H1 (cell line): ENCODE measurements around the gene KTN1. TPM values are rescaled to one million over a fixed set of nuclear protein-coding genes. Genes with fewer than 3 reads are reported as not detected.

ENCODE experiments used
- CTCF ChIA-PET: fragments of 300-600 bp; sonication (Branson Sonifier 250); formaldehyde crosslinking; loops from one replicate; lab custom pipeline; 2021; ENCODE audit not compliant: partially characterized antibody; lab: Charles Lee
- POLR2A ChIA-PET: fragments of 300-600 bp; sonication (Branson Sonifier 250); formaldehyde crosslinking; loops from one replicate; lab custom pipeline; 2021; ENCODE audit warnings: inconsistent platforms; ENCODE audit not compliant: partially characterized antibody; lab: Charles Lee
- DNase-seq, 2 experiments: peaks; one replicate each; pipeline versions ENCODE4 v3.0.0 to v3.0.0-alpha.2; 2010 to 2022; ENCODE audit warnings: low spot score in 2 of 2, low read depth in 1 of 2, mixed read lengths in 1 of 2
- FAIRE-seq: peaks from 2 replicates; lab custom pipeline; 2011; peaks lifted over from hg19 to GRCh38; lab: Jason Lieb, UNC
- H2AFZ ChIP-seq: 2 replicates; pipeline ENCODE4 v1.8.1; 2012; ENCODE audit warnings: low read length, inconsistent platforms
- H2AK5ac ChIP-seq: 2 replicates; pipeline ENCODE4 v1.6.1; 2013; ENCODE audit warnings: low read depth, low read length
- H2BK120ac ChIP-seq: replicated peaks from 2 replicates; pipeline ENCODE3; 2013; ENCODE audit warnings: low read depth, low read length, inconsistent platforms
- H2BK12ac ChIP-seq: 2 replicates; pipeline ENCODE4 v1.6.1; 2013; ENCODE audit warnings: low read depth, low read length
- H2BK15ac ChIP-seq: 2 replicates; pipeline ENCODE4 v1.6.1; 2013; ENCODE audit warnings: low read length
- H2BK20ac ChIP-seq: 2 replicates; pipeline ENCODE4 v1.6.1; 2013; ENCODE audit warnings: low read length
- H2BK5ac ChIP-seq: 2 replicates; pipeline ENCODE4 v1.6.1; 2013; ENCODE audit warnings: low read depth, low read length
- H3K14ac ChIP-seq: 2 replicates; pipeline ENCODE4 v1.6.1; 2013; ENCODE audit warnings: inconsistent platforms; ENCODE audit not compliant: insufficient read length
- H3K18ac ChIP-seq: 2 replicates; pipeline ENCODE4 v1.6.1; 2013; ENCODE audit warnings: low read length; ENCODE audit errors: extremely low read depth
- H3K23ac ChIP-seq: 2 replicates; pipeline ENCODE4 v1.6.1; 2013; ENCODE audit warnings: inconsistent platforms; ENCODE audit not compliant: insufficient read length
- H3K23me2 ChIP-seq: 2 replicates; pipeline ENCODE4 v1.6.1; 2013; ENCODE audit warnings: low read depth, low read length
- H3K27ac ChIP-seq: 2 replicates; pipeline ENCODE4 v1.6.1; 2011; ENCODE audit warnings: low read depth, low read length, inconsistent platforms
- H3K27me3 ChIP-seq, 4 experiments: replicated peaks in 1 of 4; 1 replicate in 1 of 4; 2 replicates in 3 of 4; pipeline versions ENCODE4 v1.6.1 to v1.8.1; 2011 to 2013; ENCODE audit warnings: low read length in 3 of 4, mild to moderate bottlenecking in 3 of 4, inconsistent platforms in 2 of 4, mixed read lengths in 2 of 4, moderate library complexity in 1 of 4; ENCODE audit not compliant: control insufficient read depth in 3 of 4, insufficient read depth in 3 of 4; ENCODE audit errors: extremely low read depth in 1 of 4
- H3K36me3 ChIP-seq, 4 experiments: 2 replicates each; pipeline versions ENCODE4 v1.6.1 to v1.8.1; 2011 to 2013; ENCODE audit warnings: mild to moderate bottlenecking in 4 of 4, low read length in 3 of 4, moderate library complexity in 2 of 4, control low read depth in 1 of 4, inconsistent platforms in 1 of 4; ENCODE audit not compliant: insufficient read depth in 4 of 4, control insufficient read depth in 2 of 4
- H3K4ac ChIP-seq: replicated peaks from 2 replicates; pipeline ENCODE3; 2013; ENCODE audit warnings: low read length, low read depth, mixed read lengths, inconsistent platforms; ENCODE audit not compliant: insufficient read length
- H3K4me1 ChIP-seq, 4 experiments: replicated peaks in 1 of 4; 1 replicate in 1 of 4; 2 replicates in 3 of 4; pipeline versions ENCODE4 v1.6.1 to v1.8.1; 2011 to 2013; ENCODE audit warnings: low read length in 3 of 4, inconsistent platforms in 2 of 4, mixed read lengths in 1 of 4; ENCODE audit not compliant: insufficient read depth in 4 of 4, control insufficient read depth in 3 of 4
- H3K4me2 ChIP-seq, 2 experiments: 2 replicates each; pipeline versions ENCODE4 v1.6.1 to v1.8.1; 2011 to 2013; ENCODE audit warnings: low read depth in 2 of 2, low read length in 2 of 2, control low read depth in 1 of 2, inconsistent platforms in 1 of 2, mild to moderate bottlenecking in 1 of 2; ENCODE audit not compliant: insufficient read depth in 1 of 2
- H3K4me3 ChIP-seq, 4 experiments: fragments of 200-600, 300-600 bp in 1 of 4; sonication (generic), shearing (Covaris generic), sonication (Bioruptor Twin) in 1 of 4; 2 replicates each; pipeline versions ENCODE4 v1.5.1 to v1.8.1; 2011 to 2016; ENCODE audit warnings: low read length in 4 of 4, low read depth in 3 of 4, control low read depth in 2 of 4, inconsistent platforms in 2 of 4, mild to moderate bottlenecking in 2 of 4, mixed read lengths in 1 of 4, moderate library complexity in 1 of 4; ENCODE audit not compliant: insufficient read depth in 2 of 4; ENCODE audit errors: extremely low read depth in 1 of 4
- H3K56ac ChIP-seq: replicated peaks from 2 replicates; pipeline ENCODE3; 2013; ENCODE audit warnings: low read depth, mild to moderate bottlenecking, mixed read lengths, low read length, inconsistent platforms; ENCODE audit not compliant: insufficient read length
- H3K79me1 ChIP-seq: 2 replicates; pipeline ENCODE4 v1.6.1; 2013; ENCODE audit warnings: low read depth, low read length, control low read depth
- H3K79me2 ChIP-seq, 2 experiments: 2 replicates each; pipeline versions ENCODE4 v1.6.1 to v1.8.1; 2012 to 2013; ENCODE audit warnings: low read length in 2 of 2, mild to moderate bottlenecking in 2 of 2, inconsistent platforms in 1 of 2; ENCODE audit not compliant: insufficient read depth in 2 of 2, control insufficient read depth in 1 of 2
- H3K9ac ChIP-seq, 4 experiments: replicated peaks in 1 of 4; 1 replicate in 1 of 4; 2 replicates in 3 of 4; pipeline versions ENCODE4 v1.6.1 to v1.8.1; 2011 to 2013; ENCODE audit warnings: low read depth in 3 of 4, low read length in 3 of 4, control low read depth in 2 of 4, mild to moderate bottlenecking in 2 of 4, moderate library complexity in 2 of 4, inconsistent platforms in 1 of 4; ENCODE audit errors: extremely low read depth in 1 of 4
- H3K9me3 ChIP-seq, 2 experiments: 2 replicates each; pipeline versions ENCODE4 v1.6.1 to v1.8.1; 2012 to 2013; ENCODE audit warnings: mild to moderate bottlenecking in 2 of 2, moderate library complexity in 2 of 2, control low read depth in 1 of 2, inconsistent platforms in 1 of 2, low read depth in 1 of 2, low read length in 1 of 2, mixed read lengths in 1 of 2; ENCODE audit not compliant: insufficient read depth in 2 of 2
- H4K20me1 ChIP-seq, 2 experiments: replicated peaks in 1 of 2; 2 replicates each; pipeline versions ENCODE3 to v1.8.1; 2011 to 2013; ENCODE audit warnings: inconsistent platforms in 2 of 2, low read length in 2 of 2, mild to moderate bottlenecking in 1 of 2; ENCODE audit not compliant: insufficient read depth in 2 of 2, control insufficient read depth in 1 of 2
- H4K5ac ChIP-seq: 2 replicates; pipeline ENCODE4 v1.6.1; 2013; ENCODE audit warnings: low read length, low read depth, mixed read lengths, inconsistent platforms; ENCODE audit not compliant: insufficient read length
- H4K8ac ChIP-seq: 2 replicates; pipeline ENCODE4 v1.8.0; 2013; ENCODE audit warnings: mild to moderate bottlenecking, moderate library complexity, low read length, inconsistent platforms; ENCODE audit not compliant: insufficient read depth; ENCODE audit errors: extremely low read depth
- H4K91ac ChIP-seq: replicated peaks from 2 replicates; pipeline ENCODE3; 2013; ENCODE audit warnings: low read length, mixed read lengths, inconsistent platforms; ENCODE audit not compliant: insufficient read length
- EZH2 ChIP-seq: fragments of 200-600 bp; sonication (generic); IDR thresholded peaks from 2 replicates; pipeline ENCODE4 v1.7.1; 2012; ENCODE audit warnings: low read depth, mild to moderate bottlenecking, moderate library complexity, low read length, inconsistent platforms; ENCODE audit not compliant: severe bottlenecking
- JUND ChIP-seq: IDR thresholded peaks from 2 replicates; pipeline ENCODE4 v1.6.1; 2011; ENCODE audit warnings: mild to moderate bottlenecking, improper control_type of control experiment, low read length
- ZNF274 ChIP-seq: IDR thresholded peaks from 2 replicates; pipeline ENCODE4 v1.7.0; 2012; ENCODE audit warnings: low read length, borderline replicate concordance; ENCODE audit errors: extremely low read depth
- WGBS, 2 experiments: shearing (Covaris generic) in 1 of 2; methylation state at CpG; one replicate each; pipeline versions ENCODE4 v1.1.6 to v1.1.7; 2013 to 2015; ENCODE audit warnings: low lambda C conversion rate in 2 of 2, mixed read lengths in 2 of 2, inconsistent platforms in 1 of 2, low coverage in 1 of 2, missing lambda C conversion rate in 1 of 2; ENCODE audit not compliant: insufficient replicate concordance in 2 of 2, insufficient coverage in 1 of 2, insufficient read length in 1 of 2; ENCODE audit errors: extremely low coverage in 1 of 2, missing lambda C conversion rate in 1 of 2; 5-methylcytosine and 5-hydroxymethylcytosine counted together
- polyA plus RNA-seq, 7 experiments: library from polyadenylated mRNA; depleted of rRNA in 3 of 7; stranded (reverse) in 5 of 7; unstranded in 2 of 7; fragments of >200 nt in 5 of 7; fragments of 200-250 nt in 2 of 7; gene quantifications; 1 replicate in 5 of 7; 2 replicates in 1 of 7; 4 replicates in 1 of 7; pipeline versions ENCODE4 v1.2.1 to v1.2.3, GENCODE V29; 2011 to 2013; ENCODE audit warnings: missing spikeins in 2 of 7, mixed read lengths in 2 of 7
- total RNA-seq: library from RNA; stranded (reverse); fragmentation: NEBNext Ultra II Directional; extraction: Animal tissue kit (Norgen Biotek cat#: 25700); gene quantifications from 2 replicates; pipeline ENCODE4 v1.2.1, GENCODE V29; 2021

Gene KTN1
- total and polyA plus RNA-seq, 2 of the 8 experiments (the other 6 are each of a cell fraction or from before 2014, with no cell fraction given), result 15.4 to 151 TPM

GRCh38 chr14:55605793-55606192 is 25.8 kb downstream of the KTN1 start:
- no peak overlapping the region for H2BK5ac ChIP-seq
- no peak overlapping the region for H2BK120ac ChIP-seq
- CTCF ChIA-PET, result interaction anchor here (2.4 kb wide), 1 partner anchor 10 kb away, joined by 7 read pairs; no protein-coding TSS in a partner anchor
- H2AFZ ChIP-seq, result no peak overlapping the region
- no peaks in the 10 kb centered on the region for H3K36me3 ChIP-seq
- no peak overlapping the region for H3K18ac ChIP-seq
- H4K5ac ChIP-seq, result peak overlapping the region; percentile 50
- peaks cover 0 to 28% (median 7%) of the 10 kb centered on the region in 4 experiments; a peak in 5 of 7 replicates for H3K4me1 ChIP-seq
- H3K4me2 ChIP-seq, result peak overlapping the region in 1 of 2 experiments; percentile 3; a peak in 2 of 4 replicates
- H4K91ac ChIP-seq, result no peak overlapping the region
- H3K9ac ChIP-seq, result no peak overlapping the region
- H3K79me1 ChIP-seq, result no peaks in the 10 kb centered on the region; the same call in 1 of the 2 replicates
- DNase-seq (no peak), FAIRE-seq (peak; percentile 32)
- no peak overlapping the region for H2BK20ac ChIP-seq
- H3K23ac ChIP-seq, result no peak overlapping the region
- H3K14ac ChIP-seq, result no peak overlapping the region
- H3K27me3 ChIP-seq, result no peaks in the 10 kb centered on the region
- no peaks in the 10 kb centered on the region for H3K9me3 ChIP-seq
- no peaks in the 10 kb centered on the region; the same call in 1 of the 2 replicates for H3K23me2 ChIP-seq
- no peaks in the 10 kb centered on the region for H4K20me1 ChIP-seq
- no peak overlapping the region for H4K8ac ChIP-seq
- no peak overlapping the region for H2BK15ac ChIP-seq
- no peak overlapping the region for H3K27ac ChIP-seq
- POLR2A ChIA-PET, result no interaction called here
- no peak overlapping the region for H2BK12ac ChIP-seq
- peak overlapping the region in 1 of 4 experiments; percentile 18; a peak in 1 of 8 replicates for H3K4me3 ChIP-seq
- H3K4ac ChIP-seq, result no peak overlapping the region
- H3K56ac ChIP-seq, result no peak overlapping the region
- peaks cover 0 to 99% of the 10 kb centered on the region in 2 experiments; a peak in 3 of 4 replicates for H3K79me2 ChIP-seq
- WGBS, 2 experiments, result 14 to 100% methylated on average over 1 of the region's 1 CpG
- H2AK5ac ChIP-seq, result no peak overlapping the region
- no peak for TF ChIP-seq JUND
- TF ChIP-seq EZH2, result no peak
- no peak for TF ChIP-seq ZNF274
